ENCODE results near the gene RRH. TPM values are rescaled to one million over a fixed set of nuclear protein-coding genes. Genes with fewer than 3 reads are reported as not detected.

Gene RRH
- total and polyA plus RNA-seq, 2 experiments from 2014 or later, result not detected

DNA sequence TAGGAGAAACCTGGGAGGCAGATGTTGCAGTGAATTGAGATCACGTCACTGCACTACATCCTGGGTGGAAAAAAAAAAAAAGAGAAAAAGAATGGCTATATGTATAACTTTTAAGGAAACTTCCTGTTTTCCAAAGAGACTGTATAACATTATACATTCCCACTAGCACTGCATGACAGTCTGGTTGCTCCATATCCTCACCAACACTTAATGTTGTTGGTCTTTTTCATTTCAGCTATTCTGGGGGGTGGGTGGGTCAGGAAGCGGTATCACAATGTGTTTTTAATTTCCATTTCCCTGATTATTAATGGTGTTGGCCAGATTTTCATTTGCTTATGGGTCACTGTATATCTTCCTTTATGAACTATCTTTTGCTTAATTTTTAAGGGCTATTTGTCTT is 33.5 kb downstream of the RRH start:
- H3K4me3 ChIP-seq, result no peak overlapping the region
- H3K9me3 ChIP-seq (ENCODE audit: low read depth), result no peaks in the 10 kb centered on the region
- H3K9ac ChIP-seq, result no peak overlapping the region
- H3K27me3 ChIP-seq (replicated peaks; ENCODE audit: insufficient read depth), result no peaks in the 10 kb centered on the region
- no peaks in the 10 kb centered on the region for H3K4me1 ChIP-seq (ENCODE audit: insufficient read depth)
- in situ Hi-C loops (cut with MboI), result no loop called here
- TF ChIP-seq EZH2 (IDR thresholded peaks at IDR 0.05; ENCODE audit: insufficient read depth, poor library complexity, severe bottlenecking) (no peak), EZH2phosphoT487 (IDR thresholded peaks at IDR 0.05; ENCODE audit: insufficient read depth, low read depth) (no peak)
- DNase-seq, result no peak
- no peaks in the 10 kb centered on the region for H3K9me2 ChIP-seq (ENCODE audit: insufficient read depth)
- H3F3A ChIP-seq (ENCODE audit: insufficient read depth), result no peaks in the 10 kb centered on the region
- WGBS, 2 experiments (ENCODE audit: low coverage in 1 of 2, low lambda C conversion rate in 2 of 2, missing lambda C conversion rate in 2 of 2), result 58 to 62% methylated on average over 2 of the region's 2 CpGs
- H3K36me3 ChIP-seq (ENCODE audit: low read depth), result no peaks in the 10 kb centered on the region
- no peak overlapping the region for H3K4me2 ChIP-seq (ENCODE audit: unreplicated experiment)
- H3K79me2 ChIP-seq (ENCODE audit: insufficient read depth), result no peaks in the 10 kb centered on the region
- no peak overlapping the region for H3K27ac ChIP-seq
- no peak overlapping the region for H2AFZ ChIP-seq
- no peaks in the 10 kb centered on the region for H4K20me1 ChIP-seq (ENCODE audit: insufficient read depth)

DNA sequence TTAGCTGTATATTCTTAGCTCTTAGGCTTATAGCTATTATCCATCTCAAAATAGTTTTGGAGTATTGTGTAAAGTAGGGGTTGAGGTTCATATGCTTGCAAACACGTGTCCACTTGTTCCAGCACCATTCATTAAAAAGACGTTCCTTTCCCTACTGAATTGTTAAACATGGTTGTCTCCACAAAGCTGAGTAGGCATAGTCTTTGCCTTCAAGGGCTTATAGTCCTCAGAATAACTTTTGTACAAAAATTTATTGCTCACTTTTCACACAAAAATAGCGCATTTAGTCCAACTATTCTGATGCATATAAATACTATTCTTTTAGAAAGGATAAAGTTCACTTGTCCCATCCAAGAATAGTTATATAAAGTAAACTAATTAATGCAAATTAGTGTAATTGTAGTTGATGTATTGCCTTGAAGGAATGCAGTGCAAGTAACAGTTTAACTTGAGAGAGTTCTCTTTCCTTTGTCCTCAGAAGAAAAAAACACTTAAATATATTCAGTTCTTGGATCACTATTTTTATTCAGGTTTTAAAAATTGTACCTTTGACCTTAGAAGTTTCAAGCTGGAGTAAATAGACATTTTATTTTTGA is 34.2 kb downstream of the RRH start:
- H3K36me3 ChIP-seq (ENCODE audit: low read depth), result no peaks in the 10 kb centered on the region
- no peaks in the 10 kb centered on the region for H4K20me1 ChIP-seq (ENCODE audit: insufficient read depth)
- no peak overlapping the region for H3K9ac ChIP-seq
- 45 to 57% methylated on average over 3 of the region's 3 CpGs for WGBS, 2 experiments (ENCODE audit: low coverage in 1 of 2, low lambda C conversion rate in 2 of 2, missing lambda C conversion rate in 2 of 2)
- H3K4me1 ChIP-seq (ENCODE audit: insufficient read depth), result no peaks in the 10 kb centered on the region
- H2AFZ ChIP-seq, result no peak overlapping the region
- TF ChIP-seq EZH2phosphoT487 (IDR thresholded peaks at IDR 0.05; ENCODE audit: insufficient read depth, low read depth) (no peak), EZH2 (IDR thresholded peaks at IDR 0.05; ENCODE audit: insufficient read depth, poor library complexity, severe bottlenecking) (no peak)
- no peak overlapping the region for H3K4me2 ChIP-seq (ENCODE audit: unreplicated experiment)
- H3K9me2 ChIP-seq (ENCODE audit: insufficient read depth), result no peaks in the 10 kb centered on the region
- H3F3A ChIP-seq (ENCODE audit: insufficient read depth), result no peaks in the 10 kb centered on the region
- H3K27ac ChIP-seq, result no peak overlapping the region
- H3K79me2 ChIP-seq (ENCODE audit: insufficient read depth), result no peaks in the 10 kb centered on the region
- no peaks in the 10 kb centered on the region for H3K27me3 ChIP-seq (replicated peaks; ENCODE audit: insufficient read depth)
- in situ Hi-C loops (cut with MboI), result no loop called here
- no peaks in the 10 kb centered on the region for H3K9me3 ChIP-seq (ENCODE audit: low read depth)
- no peak for DNase-seq
- H3K4me3 ChIP-seq, result no peak overlapping the region

DNA sequence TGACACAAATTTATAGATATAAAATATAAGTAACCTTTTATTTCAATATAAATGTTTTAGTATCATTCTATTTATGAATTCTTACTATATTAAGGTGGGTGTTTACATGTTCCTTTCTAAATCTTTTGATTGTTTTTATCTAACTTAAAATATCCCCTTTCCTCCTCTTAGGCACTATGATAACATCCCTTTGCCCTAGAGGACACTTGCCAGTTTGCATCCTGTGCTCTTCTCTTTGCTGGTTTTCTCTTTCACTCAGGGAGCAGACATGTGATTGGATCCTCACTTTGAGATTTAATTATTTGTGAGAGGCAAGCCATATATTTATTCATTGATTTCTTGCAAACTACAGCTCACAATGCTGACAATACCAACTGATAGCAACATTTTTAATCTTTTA is 36.4 kb downstream of the RRH start:
- no peak overlapping the region for H3K4me3 ChIP-seq
- H3K27me3 ChIP-seq (replicated peaks; ENCODE audit: insufficient read depth), result no peaks in the 10 kb centered on the region
- no peaks in the 10 kb centered on the region for H3K9me3 ChIP-seq (ENCODE audit: low read depth)
- no peak overlapping the region for H3K27ac ChIP-seq
- no peaks in the 10 kb centered on the region for H3K4me1 ChIP-seq (ENCODE audit: insufficient read depth)
- in situ Hi-C loops (cut with MboI), result no loop called here
- H3K79me2 ChIP-seq (ENCODE audit: insufficient read depth), result no peaks in the 10 kb centered on the region
- H3K9me2 ChIP-seq (ENCODE audit: insufficient read depth), result no peaks in the 10 kb centered on the region
- H3K36me3 ChIP-seq (ENCODE audit: low read depth), result no peaks in the 10 kb centered on the region
- TF ChIP-seq EZH2phosphoT487 (IDR thresholded peaks at IDR 0.05; ENCODE audit: insufficient read depth, low read depth), result no peak
- TF ChIP-seq EZH2 (IDR thresholded peaks at IDR 0.05; ENCODE audit: insufficient read depth, poor library complexity, severe bottlenecking), result no peak
- no peak overlapping the region for H3K4me2 ChIP-seq (ENCODE audit: unreplicated experiment)
- no peaks in the 10 kb centered on the region for H4K20me1 ChIP-seq (ENCODE audit: insufficient read depth)
- no peaks in the 10 kb centered on the region for H3F3A ChIP-seq (ENCODE audit: insufficient read depth)
- no peak overlapping the region for H3K9ac ChIP-seq
- DNase-seq, result no peak
- H2AFZ ChIP-seq, result no peak overlapping the region

DNA sequence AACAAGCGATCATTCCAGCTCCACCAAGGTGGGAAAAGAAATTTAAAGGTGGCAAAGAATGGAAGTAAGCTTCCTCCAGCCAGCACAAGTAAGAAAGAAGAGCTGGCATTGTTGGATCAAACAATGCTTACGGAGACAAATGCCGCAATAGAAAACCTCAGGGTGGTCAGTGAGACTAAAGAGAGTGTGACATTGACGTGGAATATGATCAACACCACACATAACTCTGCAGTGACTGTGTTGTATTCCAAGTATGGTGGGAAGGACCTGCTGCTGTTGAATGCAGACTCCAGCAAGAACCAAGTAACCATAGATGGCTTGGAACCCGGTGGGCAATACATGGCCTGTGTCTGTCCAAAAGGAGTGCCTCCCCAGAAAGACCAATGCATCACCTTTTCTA is 42.3 kb downstream of the RRH start:
- H3K9ac ChIP-seq, result no peak overlapping the region
- H3K79me2 ChIP-seq (ENCODE audit: insufficient read depth), result no peaks in the 10 kb centered on the region
- no peaks in the 10 kb centered on the region for H3K9me3 ChIP-seq (ENCODE audit: low read depth)
- no peaks in the 10 kb centered on the region for H3K27me3 ChIP-seq (replicated peaks; ENCODE audit: insufficient read depth)
- no peak overlapping the region for H3K4me2 ChIP-seq (ENCODE audit: unreplicated experiment)
- H3F3A ChIP-seq (ENCODE audit: insufficient read depth), result no peaks in the 10 kb centered on the region
- H2AFZ ChIP-seq, result no peak overlapping the region
- no peaks in the 10 kb centered on the region for H3K4me1 ChIP-seq (ENCODE audit: insufficient read depth)
- 33 to 49% methylated on average over 5 of the region's 5 CpGs for WGBS, 2 experiments (ENCODE audit: low coverage in 1 of 2, low lambda C conversion rate in 2 of 2, missing lambda C conversion rate in 2 of 2)
- H3K9me2 ChIP-seq (ENCODE audit: insufficient read depth), result no peaks in the 10 kb centered on the region
- TF ChIP-seq EZH2 (IDR thresholded peaks at IDR 0.05; ENCODE audit: insufficient read depth, poor library complexity, severe bottlenecking) (no peak), EZH2phosphoT487 (IDR thresholded peaks at IDR 0.05; ENCODE audit: insufficient read depth, low read depth) (no peak)
- no peak overlapping the region for H3K27ac ChIP-seq
- in situ Hi-C loops (cut with MboI), result no loop called here
- no peak for DNase-seq
- no peak overlapping the region for H3K4me3 ChIP-seq
- H4K20me1 ChIP-seq (ENCODE audit: insufficient read depth), result no peaks in the 10 kb centered on the region
- no peaks in the 10 kb centered on the region for H3K36me3 ChIP-seq (ENCODE audit: low read depth)

DNA sequence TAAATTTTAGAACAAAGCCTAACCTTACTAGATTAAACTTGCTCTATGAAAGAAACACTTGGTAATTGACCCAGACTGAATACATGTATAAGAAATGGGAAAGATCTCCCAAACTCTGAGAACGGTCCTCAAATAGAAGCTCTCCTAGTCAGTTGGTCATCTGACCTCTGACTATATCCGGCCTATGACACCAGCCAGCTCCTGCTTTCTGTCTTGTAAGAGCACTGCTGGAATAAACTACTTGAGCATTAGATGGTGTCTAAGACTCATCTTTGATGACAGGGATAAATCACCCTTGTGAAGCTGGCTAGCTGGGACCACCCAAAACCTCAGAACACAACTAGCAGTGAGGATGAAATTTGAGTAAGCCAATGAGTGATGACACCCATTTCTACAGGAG is 44.3 kb downstream of the RRH start:
- 52 to 56% methylated on average over 2 of the region's 2 CpGs for WGBS, 2 experiments (ENCODE audit: low coverage in 1 of 2, low lambda C conversion rate in 2 of 2, missing lambda C conversion rate in 2 of 2)
- DNase-seq, result no peak
- in situ Hi-C loops (cut with MboI), result no loop called here
- Histone ChIP-seq H2AFZ (no peak overlapping the region), H3K79me2 (ENCODE audit: insufficient read depth) (no peaks in the 10 kb centered on the region), H4K20me1 (ENCODE audit: insufficient read depth) (no peaks in the 10 kb centered on the region), H3F3A (ENCODE audit: insufficient read depth) (no peaks in the 10 kb centered on the region), H3K9me2 (ENCODE audit: insufficient read depth) (no peaks in the 10 kb centered on the region), H3K4me1 (ENCODE audit: insufficient read depth) (no peaks in the 10 kb centered on the region), H3K9ac (no peak overlapping the region), H3K9me3 (ENCODE audit: low read depth) (no peaks in the 10 kb centered on the region), H3K36me3 (ENCODE audit: low read depth) (no peaks in the 10 kb centered on the region), H3K4me2 (ENCODE audit: unreplicated experiment) (no peak overlapping the region), H3K27ac (no peak overlapping the region), H3K4me3 (no peak overlapping the region), H3K27me3 (replicated peaks; ENCODE audit: insufficient read depth) (no peaks in the 10 kb centered on the region)
- no peak for TF ChIP-seq EZH2phosphoT487 (IDR thresholded peaks at IDR 0.05; ENCODE audit: insufficient read depth, low read depth)
- TF ChIP-seq EZH2 (IDR thresholded peaks at IDR 0.05; ENCODE audit: insufficient read depth, poor library complexity, severe bottlenecking), result no peak
